Measurements from ENCODE around the gene NUP133.

The NUP133 gene

DNA sequence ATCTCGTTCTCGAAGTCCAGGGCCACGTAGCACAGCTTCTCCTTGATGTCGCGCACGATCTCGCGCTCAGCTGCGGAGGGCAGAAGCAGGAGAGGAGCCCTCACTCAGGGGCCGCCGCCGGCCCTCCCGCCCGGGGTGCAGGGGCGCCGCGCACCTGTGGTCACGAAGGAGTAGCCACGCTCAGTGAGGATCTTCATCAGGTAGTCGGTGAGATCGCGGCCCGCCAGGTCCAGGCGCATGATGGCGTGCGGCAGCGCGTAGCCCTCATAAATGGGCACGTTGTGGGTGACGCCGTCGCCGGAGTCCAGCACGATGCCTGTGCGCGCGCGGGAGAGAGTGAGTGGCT, 76.1 kb downstream of the NUP133 start:
- no peak overlapping the region for H3K4me3 ChIP-seq (ENCODE audit: low read depth, low read length)
- no peaks in the 10 kb centered on the region for H3K36me3 ChIP-seq
- DNase-seq: no peak
- no peak for TF ChIP-seq CTCF (IDR thresholded peaks at IDR 0.05; ENCODE audit: low read depth, low read length)
- H3K9me3 ChIP-seq: no peaks in the 10 kb centered on the region
- H3K4me1 ChIP-seq: peaks cover 3% of the 10 kb centered on the region
- H3K27me3 ChIP-seq: no peaks in the 10 kb centered on the region

- no peak for TF ChIP-seq CTCF (IDR thresholded peaks at IDR 0.05; ENCODE audit: low read depth, low read length)
- Histone ChIP-seq H3K36me3 (no peaks in the 10 kb centered on the region), H3K9me3 (no peaks in the 10 kb centered on the region), H3K27me3 (no peaks in the 10 kb centered on the region), H3K4me3 (ENCODE audit: low read depth, low read length) (no peak overlapping the region), H3K4me1 (peaks cover 3% of the 10 kb centered on the region)
- DNase-seq: no peak
These were observed 76.6 kb downstream of the NUP133 start for GRCh38 chr1:229431284-229432115.

GRCh38 chr1:229430761-229431283, 77.3 kb downstream of the NUP133 start:
- Histone ChIP-seq H3K36me3 (no peaks in the 10 kb centered on the region), H3K4me1 (peaks cover 3% of the 10 kb centered on the region), H3K4me3 (ENCODE audit: low read depth, low read length) (no peak overlapping the region), H3K9me3 (no peaks in the 10 kb centered on the region), H3K27me3 (no peaks in the 10 kb centered on the region)
- no peak for TF ChIP-seq CTCF (IDR thresholded peaks at IDR 0.05; ENCODE audit: low read depth, low read length)
- DNase-seq: no peak

- DNase-seq: no peak
- Histone ChIP-seq H3K4me3 (ENCODE audit: low read depth, low read length) (no peak overlapping the region), H3K36me3 (no peaks in the 10 kb centered on the region), H3K4me1 (no peaks in the 10 kb centered on the region), H3K27me3 (no peaks in the 10 kb centered on the region), H3K9me3 (no peaks in the 10 kb centered on the region)
- no peak for TF ChIP-seq CTCF (IDR thresholded peaks at IDR 0.05; ENCODE audit: low read depth, low read length)
These were observed 79.9 kb downstream of the NUP133 start for GRCh38 chr1:229428256-229428655.

DNA sequence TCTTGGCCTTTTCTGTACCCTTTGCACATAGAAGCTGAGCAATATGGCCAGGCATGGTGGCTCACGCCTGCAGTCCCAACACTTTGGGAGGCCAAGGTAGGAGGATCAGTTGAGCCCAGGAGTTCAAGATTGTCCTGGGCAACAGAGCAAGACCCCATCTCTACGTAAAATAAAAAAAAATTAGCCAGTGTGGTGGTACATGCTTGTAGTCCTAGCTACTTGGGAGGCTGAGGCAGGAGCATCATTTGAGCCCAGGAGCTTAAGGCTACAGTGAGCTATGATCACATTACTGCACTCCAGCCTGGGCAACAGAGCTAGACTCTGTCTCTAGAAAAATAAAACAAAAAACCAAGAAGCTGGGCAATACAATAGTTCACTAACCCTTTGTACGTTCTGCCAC, 80.6 kb downstream of the NUP133 start:
- TF ChIP-seq CTCF (IDR thresholded peaks at IDR 0.05; ENCODE audit: low read depth, low read length): no peak
- Histone ChIP-seq H3K4me1 (no peaks in the 10 kb centered on the region), H3K9me3 (no peaks in the 10 kb centered on the region), H3K36me3 (no peaks in the 10 kb centered on the region), H3K4me3 (ENCODE audit: low read depth, low read length) (no peak overlapping the region), H3K27me3 (no peaks in the 10 kb centered on the region)
- DNase-seq: no peak

DNA sequence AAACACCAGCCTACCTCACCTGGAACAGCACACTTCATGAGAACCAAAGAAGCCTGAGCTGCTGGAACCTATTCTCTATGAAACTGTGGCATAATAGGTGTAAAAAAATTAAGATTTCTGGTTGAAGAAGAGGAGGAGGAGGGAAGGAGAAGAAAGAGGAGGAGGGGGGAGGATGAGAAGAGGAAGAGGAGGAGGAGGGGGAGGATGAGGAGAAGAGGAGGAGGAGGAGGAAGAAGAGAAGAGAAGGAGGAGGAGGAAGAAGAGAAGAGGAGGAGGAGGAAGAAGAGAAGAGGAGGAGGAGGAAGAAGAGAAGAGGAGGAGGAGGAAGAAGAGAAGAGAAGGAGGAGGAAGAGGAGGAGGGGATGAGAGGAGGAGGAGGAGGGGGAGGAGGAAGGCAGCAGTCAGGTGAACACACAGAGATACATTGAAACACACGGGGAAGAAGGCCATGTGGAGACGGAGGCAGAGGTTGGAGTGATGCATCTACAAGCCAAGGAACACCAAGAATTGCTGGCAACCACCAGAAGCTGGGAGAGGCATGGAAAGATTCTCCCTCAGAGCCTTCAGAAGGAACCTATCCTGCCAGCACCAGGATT, 82.5 kb downstream of the NUP133 start:
- Histone ChIP-seq H3K27me3 (no peaks in the 10 kb centered on the region), H3K4me1 (no peaks in the 10 kb centered on the region), H3K36me3 (no peaks in the 10 kb centered on the region), H3K9me3 (no peaks in the 10 kb centered on the region), H3K4me3 (ENCODE audit: low read depth, low read length) (no peak overlapping the region)
- no peak for TF ChIP-seq CTCF (IDR thresholded peaks at IDR 0.05; ENCODE audit: low read depth, low read length)
- no peak for DNase-seq
